Stomach (tissue), 9 donors: ENCODE results near the gene GBA3. TPM values are rescaled to one million over a fixed set of nuclear protein-coding genes. Genes with fewer than 3 reads are reported as not detected.

Source experiments
- DNase-seq, 2 donors: peaks; one replicate each; pipeline versions ENCODE4 v3.0.0 to v3.0.0-alpha.2; 2013 to 2019
- H3K27ac ChIP-seq, 5 donors: fragments of 200-600 bp in 4 of 5; sonication (generic) in 4 of 5; one replicate each; pipeline ENCODE4 v1.5.1; 2013 to 2019; ENCODE audit warnings: mild to moderate bottlenecking in 1 of 5, moderate library complexity in 1 of 5
- H3K27me3 ChIP-seq, 3 donors: fragments of 200-600 bp; sonication (generic); one replicate each; pipeline ENCODE4 v1.5.1; 2017 to 2019; ENCODE audit warnings: mixed run types in 1 of 3
- H3K36me3 ChIP-seq, 4 donors: fragments of 200-600 bp; sonication (generic); 1 replicate in 3 of 4; 2 replicates in 1 of 4; pipeline ENCODE4 v1.5.1; 2016 to 2019
- H3K4me1 ChIP-seq, 4 donors: fragments of 200-600 bp; sonication (generic); one replicate each; pipeline ENCODE4 v1.5.1; 2016 to 2019
- H3K4me3 ChIP-seq, 4 donors: fragments of 200-600 bp; sonication (generic) in 3 of 4; one replicate each; pipeline ENCODE4 v1.5.1; 2016 to 2019; ENCODE audit warnings: mild to moderate bottlenecking in 1 of 4
- H3K9me3 ChIP-seq, 4 donors: fragments of 200-600 bp; sonication (generic); one replicate each; pipeline ENCODE4 v1.5.1; 2016 to 2019
- CTCF ChIP-seq, 7 experiments: fragments of 450-650 bp in 4 of 7; fragments of 200-600 bp in 3 of 7; sonication (generic) in 3 of 7; IDR thresholded peaks; one replicate each; pipeline ENCODE4 v1.5.1; 2016 to 2019; ENCODE audit warnings: antibody characterized with exemption in 7 of 7, control low read depth in 2 of 7, mild to moderate bottlenecking in 1 of 7
- EP300 ChIP-seq: sonication (generic); formaldehyde crosslinking; IDR thresholded peaks from one replicate; pipeline ENCODE4 v1.6.1; 2017; ENCODE audit warnings: antibody characterized with exemption
- POLR2A ChIP-seq, 4 donors: fragments of 450-650 bp; IDR thresholded peaks; one replicate each; pipeline ENCODE4 v1.6.1; 2016; ENCODE audit warnings: antibody characterized with exemption in 4 of 4, control low read depth in 2 of 4, mild to moderate bottlenecking in 1 of 4, moderate library complexity in 1 of 4
- POLR2AphosphoS5 ChIP-seq, 3 donors: sonication (generic); formaldehyde crosslinking; IDR thresholded peaks; one replicate each; pipeline ENCODE4 v1.6.1; 2016; ENCODE audit warnings: antibody characterized with exemption in 3 of 3
- WGBS, 5 donors: extraction: QIAGEN DNeasy Blood & Tissue Kit in 3 of 5; methylation state at CpG; one replicate each; pipeline versions ENCODE4 v1.1.5 to v1.1.7; 2013 to 2018; 5-methylcytosine and 5-hydroxymethylcytosine counted together
- intact Hi-C: fragments of 100-400 bp; cut with DNase I; formaldehyde crosslinking; loops from one replicate; pipeline ENCODE4 v1.15.1; 2023; ENCODE audit warnings: low total_unique reads
- polyA plus RNA-seq, 3 donors: library from polyadenylated mRNA; stranded (reverse); fragments of 200-250 nt; gene quantifications; one replicate each; pipeline ENCODE4 v1.2.3, GENCODE V29; 2013
- total RNA-seq, 5 donors: library from RNA; depleted of rRNA; stranded (reverse); fragments of >200 nt; gene quantifications; one replicate each; pipeline versions ENCODE4 v1.1.0 to v1.2.3, GENCODE V29; 2014 to 2016
- donor health status: healthy with polysubstance abuse.
- donor health status: Bipolar disorder and iron deficiency.
- donor health status: healthy.

Gene GBA3
- total and polyA plus RNA-seq, 8 donors, result 0.10 to 13.0 (median 2.8) TPM; not detected in 5

DNA sequence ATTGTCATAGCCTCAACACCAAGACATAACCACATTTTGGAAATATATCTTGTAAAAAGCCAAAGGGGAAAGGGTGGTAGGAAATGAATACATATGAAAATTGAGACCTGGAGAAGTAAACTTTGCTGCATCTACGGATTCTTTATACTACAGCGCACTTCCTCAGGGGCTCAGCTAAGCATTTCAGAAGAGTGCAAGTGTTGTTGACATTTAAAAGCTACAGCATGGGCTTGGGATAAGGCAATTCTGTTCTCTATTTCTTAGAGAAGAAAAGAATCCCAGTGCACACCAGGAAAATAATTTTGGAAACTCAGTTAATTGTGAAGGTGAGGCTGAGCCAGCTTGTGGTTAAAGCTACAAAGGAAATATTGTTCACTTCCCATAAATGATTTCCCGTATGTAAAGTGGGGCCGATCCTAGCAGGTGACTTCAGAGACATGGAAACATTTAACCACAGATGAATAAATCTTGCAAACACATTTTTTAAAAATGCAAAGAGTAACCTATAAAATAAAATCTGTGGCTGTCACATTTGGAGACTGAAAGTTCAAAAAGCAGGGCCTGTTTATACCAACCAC is 12.6 kb upstream of the GBA3 start:
- H3K27ac ChIP-seq, result no peak overlapping the region
- no peak overlapping the region for H3K4me3 ChIP-seq
- WGBS, 5 donors, result 50 to 69% (median 61%) methylated on average over 4 of the region's 4 CpGs
- H3K4me1 ChIP-seq, result peaks cover 0 to 14% (median 3%) of the 10 kb centered on the region in 4 donors
- no peak for TF ChIP-seq CTCF (IDR thresholded peaks at IDR 0.05)
- TF ChIP-seq POLR2A (IDR thresholded peaks at IDR 0.05), result no peak
- no peak for TF ChIP-seq POLR2AphosphoS5 (IDR thresholded peaks at IDR 0.05)
- no peak for TF ChIP-seq EP300
- intact Hi-C loops, result loop anchor here (10.0 kb wide), 1 partner anchor 275 kb away; no protein-coding TSS in a partner anchor
- no peaks in the 10 kb centered on the region for H3K36me3 ChIP-seq
- H3K9me3 ChIP-seq, result no peaks in the 10 kb centered on the region
- no peaks in the 10 kb centered on the region for H3K27me3 ChIP-seq
- DNase-seq, result no peak

DNA sequence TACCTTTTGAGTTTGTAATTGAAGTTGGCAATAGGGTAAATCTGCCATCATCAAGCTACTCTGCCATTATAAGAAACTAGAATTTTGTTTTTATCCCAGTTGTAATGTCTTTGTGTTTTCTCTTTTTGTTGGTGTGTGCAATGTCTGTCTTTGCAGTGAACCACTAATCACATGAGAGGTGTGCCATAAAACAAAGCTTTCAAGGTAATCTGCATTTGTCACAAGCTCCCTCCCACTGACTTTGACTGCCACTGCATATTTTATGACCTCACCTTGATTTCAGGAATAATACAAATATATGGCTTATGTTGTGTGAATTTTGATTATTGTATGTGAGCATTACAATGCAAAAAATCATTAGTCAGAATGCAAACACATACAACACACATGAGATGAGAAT is 9.0 kb upstream of the GBA3 start:
- TF ChIP-seq EP300, result no peak
- TF ChIP-seq CTCF (IDR thresholded peaks at IDR 0.05), result no peak
- TF ChIP-seq POLR2A (IDR thresholded peaks at IDR 0.05), result no peak
- TF ChIP-seq POLR2AphosphoS5 (IDR thresholded peaks at IDR 0.05), result no peak
- no peak for DNase-seq

GRCh38 chr4:22686141-22686540 is 6.6 kb upstream of the GBA3 start:
- peaks cover 0 to 4% (median 0%) of the 10 kb centered on the region in 4 donors for H3K4me1 ChIP-seq
- no peak for TF ChIP-seq CTCF (IDR thresholded peaks at IDR 0.05)
- TF ChIP-seq EP300, result no peak
- no peak for TF ChIP-seq POLR2AphosphoS5 (IDR thresholded peaks at IDR 0.05)
- no peak for TF ChIP-seq POLR2A (IDR thresholded peaks at IDR 0.05)
- no peak overlapping the region for H3K4me3 ChIP-seq
- no peaks in the 10 kb centered on the region for H3K36me3 ChIP-seq
- intact Hi-C loops, result loop anchor here (10.0 kb wide), 1 partner anchor 281 kb away; no protein-coding TSS in a partner anchor
- H3K9me3 ChIP-seq, result no peaks in the 10 kb centered on the region
- no peaks in the 10 kb centered on the region for H3K27me3 ChIP-seq
- 44 to 59% (median 51%) methylated on average over 5 of the region's 5 CpGs for whole genome bisulfite sequencing, 5 donors
- DNase-seq, result no peak
- no peak overlapping the region for H3K27ac ChIP-seq

More for the DNA sequence above, 9.0 kb upstream of the GBA3 start:
- Histone ChIP-seq H3K27ac (no peak overlapping the region), H3K36me3 (no peaks in the 10 kb centered on the region), H3K9me3 (no peaks in the 10 kb centered on the region), H3K27me3 (no peaks in the 10 kb centered on the region), H3K4me3 (no peak overlapping the region), H3K4me1 (peaks cover 0 to 13% (median 3%) of the 10 kb centered on the region in 4 donors)
- intact Hi-C loops, result loop anchor here (10.0 kb wide), 1 partner anchor 279 kb away; no protein-coding TSS in a partner anchor

GRCh38 chr4:22688236-22688635 is 4.5 kb upstream of the GBA3 start:
- H3K27ac ChIP-seq, result no peak overlapping the region
- WGBS, 5 donors, result 67 to 82% (median 78%) methylated on average over 3 of the region's 3 CpGs
- H3K4me3 ChIP-seq, result no peak overlapping the region
- TF ChIP-seq EP300 (no peak), CTCF (IDR thresholded peaks at IDR 0.05) (no peak), POLR2AphosphoS5 (IDR thresholded peaks at IDR 0.05) (no peak), POLR2A (IDR thresholded peaks at IDR 0.05) (no peak)
- H3K27me3 ChIP-seq, result no peaks in the 10 kb centered on the region
- H3K9me3 ChIP-seq, result no peaks in the 10 kb centered on the region
- intact Hi-C loops, result loop anchor here (10.0 kb wide), 1 partner anchor 283 kb away; no protein-coding TSS in a partner anchor
- no peak for DNase-seq
- no peaks in the 10 kb centered on the region for H3K36me3 ChIP-seq
- H3K4me1 ChIP-seq, result peaks cover 0 to 5% (median 2%) of the 10 kb centered on the region in 4 donors
